Kidney glomerular epithelial cell (primary cell): ENCODE data around the gene PSTPIP2.
"Not testable (repeated sequence)": the region's sequence is repeated elsewhere in the genome, so short reads cannot be mapped to it uniquely, and the experiment has no call there.

Experiments used
- DNase-seq: peaks from one replicate; lab custom pipeline; 2025; lab: John Stamatoyannopoulos, UW

Gene PSTPIP2

DNA sequence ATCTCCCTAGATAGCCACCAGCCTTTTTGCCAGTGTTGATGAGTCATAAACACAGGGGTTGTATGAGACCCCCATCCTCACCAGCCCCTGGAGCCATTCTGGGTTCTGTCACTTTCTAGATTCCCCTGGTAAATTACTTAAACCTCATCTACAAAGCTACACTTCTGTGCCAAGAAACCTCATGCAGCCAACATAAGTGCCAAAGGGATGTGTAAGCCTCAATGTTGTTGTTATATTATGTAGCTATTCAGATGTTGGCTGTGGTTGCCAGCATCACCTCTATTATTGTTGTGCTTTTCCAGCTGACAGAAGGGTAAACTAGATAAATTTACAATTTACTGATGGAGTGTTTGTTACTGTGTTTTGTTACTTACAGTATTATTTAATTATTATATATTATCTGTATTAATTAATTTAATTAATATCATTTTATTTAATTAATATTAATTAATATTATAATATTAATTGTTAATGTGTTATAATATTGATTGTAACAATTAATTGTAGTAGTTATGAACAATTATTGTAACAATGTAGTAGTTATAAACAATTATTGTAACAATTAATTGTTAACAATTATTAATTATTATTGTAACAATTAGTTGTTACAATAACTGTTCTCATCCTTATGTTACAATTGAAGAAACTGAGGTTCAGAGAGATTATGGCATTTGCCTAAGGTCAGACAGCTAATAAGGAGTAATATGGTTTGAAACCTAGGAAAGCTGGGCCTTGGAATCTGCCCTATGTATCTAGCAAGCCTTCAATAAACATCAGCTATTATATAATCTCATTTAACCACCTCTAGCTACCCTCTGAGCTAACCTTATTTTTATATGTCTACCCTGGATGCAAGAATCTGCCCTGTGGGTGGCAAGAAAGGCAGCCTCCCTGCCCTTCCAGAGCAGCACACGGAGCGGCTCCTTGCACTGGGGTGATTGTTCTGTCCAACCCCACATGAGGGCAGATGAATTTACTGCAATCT lies 36.1 kb downstream of the PSTPIP2 start:
- DNase-seq, result peak; percentile 27

DNA sequence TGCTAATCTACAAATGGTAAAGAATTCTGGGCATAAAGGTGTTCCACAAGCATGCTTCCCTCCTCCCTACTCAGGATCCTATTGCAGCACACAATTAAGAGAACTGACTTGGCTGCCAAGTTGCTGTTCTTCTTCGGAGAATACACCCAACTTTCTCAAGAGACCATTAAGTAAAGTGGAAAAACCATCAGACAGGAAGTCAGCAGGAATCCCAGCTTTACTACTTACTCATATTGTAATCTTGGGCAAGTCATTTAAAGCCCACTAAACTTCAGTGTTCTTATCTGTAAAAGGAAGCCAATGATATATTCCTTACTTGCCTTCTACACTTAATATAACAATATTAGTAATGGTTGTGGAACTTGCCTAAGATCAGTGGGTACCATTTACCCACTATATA lies 37.8 kb downstream of the PSTPIP2 start:
- DNase-seq, result no peak

DNA sequence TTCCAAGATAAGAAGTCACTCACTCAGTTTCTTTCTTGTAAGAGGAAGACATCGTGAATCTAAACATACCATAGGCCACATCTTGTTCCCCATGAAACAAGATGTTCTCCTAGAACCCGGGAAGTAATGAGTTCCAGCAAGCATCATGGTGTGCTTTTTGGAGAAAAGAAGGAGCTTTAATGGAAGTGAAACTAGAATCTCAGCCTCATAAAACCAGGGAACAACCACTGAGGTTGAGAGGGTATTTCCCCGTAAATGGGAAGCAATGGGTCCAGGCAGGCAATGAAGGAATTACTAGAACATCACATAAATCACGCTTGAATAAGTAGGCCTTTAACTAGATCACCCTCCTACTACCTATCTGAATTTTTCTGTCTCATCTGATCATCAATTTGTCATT lies 40.3 kb downstream of the PSTPIP2 start:
- no peak for DNase-seq

DNA sequence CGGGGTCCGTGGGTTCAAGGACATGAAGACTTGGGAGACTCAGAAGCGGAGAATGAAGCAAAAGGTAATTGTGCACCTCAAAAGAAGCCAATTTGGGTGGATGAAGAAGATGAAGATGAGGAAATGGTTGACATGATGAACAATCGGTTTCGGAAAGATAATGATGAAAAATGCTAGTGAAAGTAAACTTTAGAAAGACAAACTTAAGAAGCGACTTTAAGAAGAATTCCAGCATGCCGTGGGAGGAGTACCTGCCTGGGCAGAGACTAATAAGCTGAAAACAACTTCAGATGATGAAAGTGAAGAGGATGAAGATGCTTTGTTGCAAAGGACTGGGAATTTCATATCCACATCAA lies 43.5 kb downstream of the PSTPIP2 start:
- DNase-seq, result no peak

DNA sequence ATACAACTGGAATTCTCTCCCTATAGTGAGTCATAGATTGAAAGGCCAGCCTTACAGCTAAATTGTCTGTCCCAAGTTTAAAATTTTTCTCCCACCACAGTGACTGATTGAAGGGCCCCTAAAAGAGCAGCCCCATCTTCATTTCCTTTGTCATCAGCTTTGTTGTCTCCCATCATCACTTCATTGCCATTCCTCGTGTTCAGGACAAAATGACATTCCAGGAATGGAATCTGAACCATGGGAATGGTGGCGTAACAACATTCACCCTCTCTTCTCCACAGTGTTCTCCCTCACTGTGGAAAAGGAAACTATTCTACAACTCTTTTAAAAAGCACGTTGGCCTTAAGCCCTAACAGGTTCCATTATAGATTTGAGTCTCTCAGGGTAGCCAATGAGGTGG lies 52.1 kb downstream of the PSTPIP2 start:
- DNase-seq, result no peak

DNA sequence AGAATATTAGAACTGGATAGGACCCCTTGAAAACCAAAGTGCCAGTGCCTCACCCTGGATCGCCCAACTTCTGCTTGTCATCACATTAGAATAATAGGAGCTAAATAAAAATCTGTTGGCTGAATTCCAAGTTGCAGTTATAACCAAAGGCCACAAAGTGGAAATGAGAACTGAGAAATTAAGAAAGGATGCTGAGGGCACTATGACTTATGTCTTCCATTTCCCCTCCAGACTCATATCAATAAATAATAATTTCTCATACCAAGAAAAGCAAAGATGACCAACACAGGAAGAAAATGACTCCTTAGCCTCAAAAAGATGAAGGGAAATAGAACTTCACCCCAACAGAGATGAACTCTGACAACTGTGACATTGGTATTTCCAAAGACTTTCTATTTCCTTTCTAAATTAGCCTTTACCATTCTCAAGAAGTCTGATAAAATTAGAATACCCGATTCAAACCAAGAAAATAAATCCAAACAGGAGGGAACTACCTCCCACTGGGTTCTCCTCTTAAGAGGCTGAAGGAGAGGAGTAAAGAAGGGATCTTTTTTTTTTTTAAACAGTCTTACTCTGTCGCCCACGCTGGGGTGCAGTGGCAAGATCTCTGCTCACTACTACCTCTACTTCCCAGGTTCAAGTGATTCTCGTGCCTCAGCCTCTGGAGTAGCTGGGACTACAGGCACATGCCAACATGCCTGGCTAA lies 58.4 kb downstream of the PSTPIP2 start:
- DNase-seq, result no peak

DNA sequence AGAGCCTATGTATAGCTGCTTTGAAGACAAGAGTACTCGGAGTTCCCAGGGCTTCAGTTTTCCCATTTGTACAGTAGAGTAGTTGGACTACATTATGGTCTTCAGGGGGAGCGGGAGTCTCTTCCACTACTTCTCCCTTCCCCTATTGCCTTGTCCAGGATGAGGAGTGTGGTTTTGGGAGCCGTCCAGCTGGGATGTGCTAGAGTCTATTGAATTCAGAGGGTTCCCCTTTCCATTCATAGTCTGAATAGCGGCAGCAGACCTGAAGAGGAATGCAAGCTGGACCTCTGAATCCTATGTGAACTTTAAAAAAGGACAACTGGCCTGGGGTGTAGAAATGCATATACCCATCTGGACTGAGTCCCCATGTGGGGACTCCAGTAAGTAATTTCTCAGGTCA lies 61.4 kb downstream of the PSTPIP2 start:
- DNase-seq, result no peak

DNA sequence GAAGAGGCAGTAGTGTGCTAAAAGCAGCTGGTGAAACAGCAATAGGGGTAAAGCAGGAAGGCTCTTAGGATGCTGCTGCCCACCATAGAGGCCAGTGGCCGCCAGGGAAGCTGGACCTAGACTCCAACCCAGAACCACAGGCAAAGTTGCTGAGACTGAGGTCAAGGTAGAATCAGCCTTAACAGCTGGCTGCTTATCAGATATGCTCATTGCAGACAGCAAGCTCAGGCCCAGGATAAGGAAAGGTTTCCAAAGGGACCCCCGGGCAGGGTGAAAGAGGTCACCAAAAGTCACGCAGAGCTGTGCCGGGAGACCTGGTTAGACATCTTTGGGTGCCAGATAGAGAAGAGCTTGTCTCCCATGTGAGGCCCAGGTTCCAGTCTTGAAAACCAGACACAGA lies 62.0 kb downstream of the PSTPIP2 start:
- no peak for DNase-seq

DNA sequence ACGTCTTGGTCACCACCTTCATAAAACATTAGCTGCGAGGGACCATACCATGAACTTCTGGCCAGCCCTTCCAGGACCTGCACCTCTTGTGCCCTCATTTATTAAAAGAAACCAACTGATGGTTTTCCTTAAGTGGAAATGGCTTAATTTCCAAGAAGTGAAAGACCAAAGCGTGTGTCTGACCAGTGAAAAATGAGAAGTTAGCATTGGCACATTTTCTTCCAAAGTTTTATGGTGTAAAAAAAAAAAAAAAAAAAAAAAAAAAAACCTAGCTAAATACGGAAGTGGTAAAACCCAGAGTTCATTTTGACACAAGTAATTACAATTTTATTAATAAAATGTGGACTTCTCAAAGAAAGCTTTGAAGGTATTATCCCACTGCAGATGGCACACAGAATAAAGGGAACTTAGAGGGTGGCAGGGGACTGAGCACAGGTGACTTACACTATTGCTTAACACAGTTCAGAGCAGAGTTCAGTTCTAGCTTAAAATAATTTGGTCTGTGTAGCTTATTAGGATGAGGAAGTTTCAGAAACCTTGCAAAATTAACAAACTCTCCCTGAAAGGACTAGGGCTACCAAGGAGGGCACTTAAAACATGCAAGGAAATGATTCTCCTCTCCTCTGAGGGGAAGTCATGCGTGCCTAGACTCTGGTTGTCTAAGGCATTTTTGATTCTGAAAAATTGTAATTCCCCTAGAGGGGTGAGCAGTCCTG lies 62.8 kb downstream of the PSTPIP2 start:
- no peak for DNase-seq

DNA sequence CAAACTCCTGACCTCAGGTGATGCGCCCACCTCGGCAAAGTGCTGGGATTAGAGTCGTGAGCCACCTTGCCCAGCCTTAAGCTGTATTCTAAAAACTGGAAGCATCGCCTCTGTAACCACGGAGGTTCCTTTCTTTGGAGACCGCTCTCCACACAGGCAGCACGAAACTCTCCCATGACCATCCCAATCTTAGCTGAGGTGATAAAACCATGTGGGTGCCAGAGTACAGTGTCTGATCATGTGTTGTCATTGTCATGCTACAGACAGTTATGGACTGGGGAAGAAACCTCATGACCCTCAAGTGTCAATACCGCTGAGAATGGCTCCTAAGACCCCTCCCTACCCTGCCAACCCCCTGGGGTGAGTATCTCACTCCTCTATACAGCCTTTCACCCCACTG lies 63.5 kb downstream of the PSTPIP2 start:
- DNase-seq, result no peak

DNA sequence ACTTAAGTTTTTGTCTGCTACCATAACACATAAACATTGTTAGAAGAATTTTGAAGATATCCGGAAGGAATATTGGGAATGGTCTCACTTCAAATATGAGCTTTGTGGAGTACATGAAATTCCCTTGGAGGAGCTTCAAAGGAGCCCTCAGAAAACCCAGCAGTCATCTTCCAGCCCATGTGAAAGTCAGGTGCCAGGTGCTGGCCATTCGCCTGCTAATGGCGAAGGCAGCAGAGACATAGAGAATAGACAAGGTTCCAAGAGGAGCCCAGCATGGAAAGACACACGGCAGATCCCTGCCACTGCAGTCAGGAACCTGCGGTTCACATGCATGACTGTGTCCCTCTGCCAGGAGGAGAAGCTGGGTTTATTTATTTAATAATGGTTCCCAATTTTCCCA lies 64.9 kb downstream of the PSTPIP2 start:
- no peak for DNase-seq

DNA sequence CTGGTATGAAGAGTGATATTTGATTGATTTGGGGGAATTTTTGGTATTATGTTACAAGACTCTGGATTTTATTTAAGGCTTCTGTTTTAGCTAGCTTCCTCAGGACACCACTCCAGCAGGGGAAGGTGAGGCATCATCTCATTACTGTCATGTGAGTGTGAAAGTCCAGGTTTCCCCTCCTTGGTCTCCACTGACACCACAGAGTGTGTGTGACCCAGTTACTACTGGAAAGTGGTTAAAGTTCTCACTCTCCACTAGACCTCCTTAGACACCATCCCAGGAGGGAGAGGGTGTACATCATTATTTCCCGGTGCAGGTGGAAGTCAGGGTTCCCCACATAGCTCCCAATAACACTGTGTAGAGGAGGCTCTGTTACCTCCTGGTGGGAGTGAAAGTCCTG lies 69.1 kb downstream of the PSTPIP2 start:
- no peak for DNase-seq

DNA sequence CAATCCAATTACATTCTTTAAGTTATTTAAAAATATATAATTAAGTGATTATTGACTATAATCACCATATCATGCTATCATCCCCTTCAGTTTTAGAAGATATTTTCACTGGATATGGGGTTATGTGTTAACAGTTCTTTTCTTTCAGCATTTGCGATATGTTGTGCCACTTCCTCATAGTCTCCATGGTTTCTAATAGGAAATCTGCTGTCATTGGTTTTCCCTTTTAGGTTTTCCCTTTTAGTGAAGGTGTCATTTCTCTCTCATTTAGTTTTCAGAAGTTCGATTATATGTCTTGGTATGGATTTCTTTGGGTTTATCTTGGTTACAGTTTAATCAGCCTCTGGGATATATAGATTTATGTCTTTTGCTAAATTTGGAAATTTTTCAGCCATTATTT lies 70.2 kb downstream of the PSTPIP2 start:
- no peak for DNase-seq

DNA sequence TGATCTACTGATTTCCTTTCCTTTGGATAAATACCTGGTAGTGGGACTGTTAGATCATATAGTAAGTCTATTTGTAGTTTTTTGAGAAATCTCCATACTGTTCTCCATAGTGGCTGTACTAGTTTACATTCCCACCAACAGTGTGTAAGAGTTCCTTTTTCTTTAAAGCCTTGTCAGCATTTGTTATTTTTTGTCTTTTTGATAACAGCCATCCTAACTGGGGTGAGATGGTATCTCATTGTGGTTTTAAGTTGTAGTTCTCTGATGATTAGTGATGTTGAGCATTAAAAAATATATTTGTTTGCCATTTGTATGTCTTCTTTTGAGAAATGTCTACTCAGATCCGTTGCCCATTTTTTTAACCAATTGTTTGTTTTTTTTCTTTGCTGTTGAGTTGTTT lies 71.0 kb downstream of the PSTPIP2 start:
- DNase-seq, result no peak

DNA sequence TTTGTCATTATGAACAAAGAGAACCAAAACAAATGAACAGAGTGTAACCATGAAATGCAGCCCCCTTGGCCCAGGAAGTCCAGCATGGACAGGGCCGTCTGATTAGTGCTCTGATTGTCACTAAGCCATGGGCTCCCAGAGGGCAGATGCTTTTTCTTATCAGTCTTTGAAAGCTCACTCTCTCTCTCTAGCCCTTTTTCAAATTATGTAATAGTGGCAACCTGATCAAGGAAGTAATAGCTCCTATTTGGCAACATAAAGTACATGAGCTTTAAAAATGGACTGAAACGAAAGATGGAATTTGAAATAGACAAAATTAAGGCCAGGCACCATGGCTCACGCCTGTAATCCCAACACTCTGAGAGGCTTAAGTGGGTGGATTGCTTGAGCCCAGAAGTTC lies 72.5 kb downstream of the PSTPIP2 start:
- DNase-seq, result no peak

DNA sequence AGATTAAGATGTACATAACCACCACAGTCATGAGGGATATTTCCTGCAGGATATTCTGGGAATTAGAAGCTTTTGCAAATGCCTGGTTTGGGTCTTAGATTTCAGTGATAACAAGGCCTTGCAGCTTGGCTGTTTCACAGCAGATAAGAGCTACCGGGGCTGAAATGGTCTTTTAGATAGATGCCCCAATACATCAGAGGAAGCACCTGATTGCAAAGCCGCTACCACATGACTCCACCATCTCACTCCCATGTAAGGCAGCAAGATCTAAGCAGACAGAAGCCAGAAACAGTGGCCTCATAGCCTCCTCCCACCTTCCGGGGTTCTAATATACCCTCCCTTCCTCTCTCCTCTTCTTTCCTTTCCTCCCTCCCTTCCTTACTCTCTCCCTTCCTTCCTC lies 73.8 kb downstream of the PSTPIP2 start:
- no peak for DNase-seq

DNA sequence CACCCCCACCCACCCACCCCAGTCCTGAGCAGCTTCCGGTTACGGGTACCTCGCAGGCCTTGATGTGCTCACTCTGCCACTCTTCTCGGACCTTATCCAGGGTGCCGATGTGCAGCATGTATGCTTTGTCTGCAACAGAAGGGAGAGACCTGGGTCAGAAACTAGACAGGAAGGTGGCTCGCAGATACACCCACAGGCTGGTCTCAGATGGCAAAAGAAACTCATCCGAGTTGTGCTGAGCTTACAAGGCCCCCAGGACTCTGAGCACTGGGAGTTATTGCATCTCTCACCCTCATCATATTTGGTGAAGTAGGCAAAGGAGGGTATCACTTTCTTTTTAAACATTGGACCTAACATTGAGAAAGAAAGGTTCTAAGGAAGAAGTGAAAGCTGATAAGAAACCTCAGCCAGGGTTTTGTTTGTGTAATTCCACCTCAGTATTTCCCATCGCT lies 74.3 kb downstream of the PSTPIP2 start:
- no peak for DNase-seq

DNA sequence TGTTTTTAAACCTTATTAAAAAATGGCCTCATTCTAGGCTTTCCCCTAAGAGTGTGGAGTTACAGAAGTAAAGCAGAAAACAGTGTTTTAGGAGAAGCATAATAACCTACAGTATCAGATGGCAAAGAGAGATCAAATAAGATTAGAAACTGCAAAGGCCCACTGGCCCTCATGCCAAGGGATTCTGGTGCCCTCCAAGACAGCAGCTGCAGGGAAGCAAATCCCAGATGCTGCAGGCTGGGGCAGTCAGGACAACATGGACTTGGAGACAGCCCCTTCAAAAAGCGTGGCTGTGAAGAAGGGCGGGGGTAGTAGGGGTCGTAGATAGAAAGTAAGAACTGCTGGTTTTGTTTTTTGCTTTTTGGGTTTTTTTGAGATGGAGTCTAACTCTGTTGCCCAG lies 76.6 kb downstream of the PSTPIP2 start:
- no peak for DNase-seq

DNA sequence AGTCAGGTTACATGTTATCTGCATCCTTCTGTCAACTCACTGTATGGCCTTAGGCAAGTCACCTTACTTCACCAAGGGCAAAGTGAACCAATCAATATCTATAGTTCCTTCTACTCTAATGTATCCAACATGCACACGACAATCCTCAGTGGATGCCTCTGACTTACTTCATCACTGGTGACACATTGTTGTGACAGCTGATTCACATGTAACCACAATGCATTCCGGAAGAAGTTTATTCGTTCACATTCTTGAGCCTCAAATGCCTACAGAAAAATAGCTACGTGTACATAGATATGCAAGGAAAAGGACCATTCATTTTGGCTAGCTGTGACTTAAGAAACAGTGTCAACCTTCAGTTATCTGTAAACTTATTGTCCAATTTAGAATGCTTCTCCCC lies 78.6 kb downstream of the PSTPIP2 start:
- peak; percentile 37 for DNase-seq

DNA sequence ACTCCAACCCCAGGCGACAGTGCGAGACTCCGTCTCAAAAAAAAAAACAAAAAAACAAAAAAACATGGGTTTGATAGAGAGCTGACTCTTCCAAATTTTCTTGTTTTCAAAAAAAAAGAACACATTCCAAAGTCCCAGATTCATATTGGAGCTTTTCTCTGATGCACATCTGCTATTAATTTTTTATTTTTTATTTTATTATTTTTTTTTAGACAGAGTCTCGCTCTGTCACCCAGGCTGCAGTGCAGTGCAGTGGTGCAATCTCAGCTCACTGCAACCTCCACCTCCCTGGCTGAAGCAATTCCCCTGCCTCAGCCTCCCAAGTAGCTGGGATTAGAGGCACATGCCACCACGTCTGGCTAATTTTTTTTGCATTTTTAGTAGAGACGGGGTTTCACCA lies 79.5 kb downstream of the PSTPIP2 start:
- DNase-seq, result not testable (repeated sequence)

DNA sequence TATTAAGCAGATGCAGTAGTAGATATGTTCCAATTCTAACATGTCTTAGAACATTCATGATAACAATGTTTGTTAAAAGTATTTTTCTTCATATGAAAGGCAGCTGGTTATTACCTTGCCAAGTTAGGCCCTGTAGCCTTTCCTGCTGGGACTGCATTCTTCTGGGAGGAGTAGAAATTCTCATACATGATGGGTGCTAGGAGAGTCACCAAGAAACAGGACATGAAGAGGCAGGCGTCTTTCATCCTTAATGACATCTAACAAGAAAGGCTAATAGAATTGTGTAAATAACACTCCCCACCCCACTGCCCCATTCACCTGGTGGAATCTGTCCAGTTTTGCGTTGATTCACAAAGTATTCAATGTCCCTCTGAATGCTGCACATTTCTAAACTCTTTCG lies 80.3 kb downstream of the PSTPIP2 start:
- no peak for DNase-seq

DNA sequence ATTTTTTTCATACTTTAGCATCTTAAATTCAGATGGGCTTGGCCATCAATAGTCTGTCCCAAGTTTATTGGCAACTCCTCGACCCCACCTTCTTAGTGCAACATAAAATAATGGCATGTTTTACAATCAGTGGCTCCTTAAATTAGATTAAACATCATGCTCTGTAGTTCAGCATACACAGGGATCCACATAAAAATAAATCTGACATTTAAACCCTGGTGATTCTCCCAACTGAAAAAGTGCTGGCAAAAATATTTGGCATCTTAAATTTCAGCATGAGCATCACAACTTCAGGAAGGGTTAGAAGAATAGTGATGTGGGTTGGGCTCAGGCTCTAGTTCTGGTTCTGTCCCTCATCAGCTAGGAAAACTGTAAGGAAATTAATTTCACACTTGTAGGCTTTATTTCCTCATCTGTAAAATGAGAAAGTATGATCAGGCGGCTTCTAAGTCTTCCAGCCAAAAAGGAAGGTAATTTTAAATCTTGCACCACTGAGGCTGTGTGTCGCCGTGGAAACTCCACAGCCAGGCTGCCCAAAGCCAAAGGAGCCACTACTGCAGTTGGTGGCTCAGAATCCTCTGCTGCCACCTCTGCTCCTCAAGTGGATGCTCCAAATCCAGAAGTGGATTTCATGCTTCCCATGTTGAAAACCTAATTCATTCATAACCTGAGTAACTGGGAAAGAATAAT lies 87.4 kb downstream of the PSTPIP2 start:
- DNase-seq, result no peak
